ENCODE results near the gene NOX5.
"Not testable (repeated sequence)": the region's sequence is repeated elsewhere in the genome, so short reads cannot be mapped to it uniquely, and the experiment has no call there.

NOX5 gene

GRCh38 chr15:69014454-69014853 is at the start of gene NOX5:
TSS of gene NOX5 (plus strand) at chr15:69014695. CDS start at chr15:69014736, 41 bp downstream.
- DNase-seq (ENCODE audit: low spot score): no peak

- no peak for DNase-seq (ENCODE audit: low spot score)
Measured at GRCh38 chr15:68966996-68967395, 47.5 kb upstream of the NOX5 start.

- no peak for DNase-seq (ENCODE audit: low spot score)
Measured at GRCh38 chr15:68967948-68968347, 46.5 kb upstream of the NOX5 start.

- DNase-seq (ENCODE audit: low spot score): no peak
Measured at GRCh38 chr15:68969298-68969697, 45.2 kb upstream of the NOX5 start.

- no peak for DNase-seq (ENCODE audit: low spot score)
Measured at GRCh38 chr15:68972201-68973065, 42.1 kb upstream of the NOX5 start.

GRCh38 chr15:68975651-68976160 is 38.8 kb upstream of the NOX5 start:
- DNase-seq (ENCODE audit: low spot score): not testable (repeated sequence)

- not testable (repeated sequence) for DNase-seq (ENCODE audit: low spot score)
Measured at GRCh38 chr15:68977426-68977825, 37.1 kb upstream of the NOX5 start.

GRCh38 chr15:68979006-68979405 is 35.5 kb upstream of the NOX5 start:
- no peak for DNase-seq (ENCODE audit: low spot score)

- DNase-seq (ENCODE audit: low spot score): no peak
Measured at GRCh38 chr15:68979816-68980215, 34.7 kb upstream of the NOX5 start.

GRCh38 chr15:68980786-68981185 is 33.7 kb upstream of the NOX5 start:
- DNase-seq (ENCODE audit: low spot score): peak; percentile 23

- no peak for DNase-seq (ENCODE audit: low spot score)
Measured at GRCh38 chr15:68981941-68982340, 32.6 kb upstream of the NOX5 start.

GRCh38 chr15:68982976-68983563 is 31.4 kb upstream of the NOX5 start:
- no peak for DNase-seq (ENCODE audit: low spot score)

GRCh38 chr15:68983961-68984481 is 30.5 kb upstream of the NOX5 start:
- DNase-seq (ENCODE audit: low spot score): no peak

- DNase-seq (ENCODE audit: low spot score): no peak
Measured at GRCh38 chr15:68984586-68984985, 29.9 kb upstream of the NOX5 start.

GRCh38 chr15:68985361-68985891 is 29.1 kb upstream of the NOX5 start:
- no peak for DNase-seq (ENCODE audit: low spot score)

- DNase-seq (ENCODE audit: low spot score): no peak
Measured at GRCh38 chr15:68986322-68986721, 28.2 kb upstream of the NOX5 start.

GRCh38 chr15:68987120-68987519 is 27.4 kb upstream of the NOX5 start:
- DNase-seq (ENCODE audit: low spot score): no peak

- DNase-seq (ENCODE audit: low spot score): no peak
Measured at GRCh38 chr15:68987676-68988075, 26.8 kb upstream of the NOX5 start.

- no peak for DNase-seq (ENCODE audit: low spot score)
Measured at GRCh38 chr15:68989541-68990230, 24.8 kb upstream of the NOX5 start.

GRCh38 chr15:68990231-68990991 is 24.1 kb upstream of the NOX5 start:
- DNase-seq (ENCODE audit: low spot score): no peak

- no peak for DNase-seq (ENCODE audit: low spot score)
Measured at GRCh38 chr15:68990992-68991500, 23.4 kb upstream of the NOX5 start.
